Ramos (cell line): ENCODE data around the gene UBE2D2.

ENCODE experiments used
- in situ Hi-C: fragments of 300-500 bp; cut with MboI; formaldehyde crosslinking; loops from one replicate; pipeline ENCODE4 v1.14.3; 2022; ENCODE audit warnings: low sequenced_read_pairs; ENCODE audit not compliant: unreplicated experiment

Gene UBE2D2

DNA sequence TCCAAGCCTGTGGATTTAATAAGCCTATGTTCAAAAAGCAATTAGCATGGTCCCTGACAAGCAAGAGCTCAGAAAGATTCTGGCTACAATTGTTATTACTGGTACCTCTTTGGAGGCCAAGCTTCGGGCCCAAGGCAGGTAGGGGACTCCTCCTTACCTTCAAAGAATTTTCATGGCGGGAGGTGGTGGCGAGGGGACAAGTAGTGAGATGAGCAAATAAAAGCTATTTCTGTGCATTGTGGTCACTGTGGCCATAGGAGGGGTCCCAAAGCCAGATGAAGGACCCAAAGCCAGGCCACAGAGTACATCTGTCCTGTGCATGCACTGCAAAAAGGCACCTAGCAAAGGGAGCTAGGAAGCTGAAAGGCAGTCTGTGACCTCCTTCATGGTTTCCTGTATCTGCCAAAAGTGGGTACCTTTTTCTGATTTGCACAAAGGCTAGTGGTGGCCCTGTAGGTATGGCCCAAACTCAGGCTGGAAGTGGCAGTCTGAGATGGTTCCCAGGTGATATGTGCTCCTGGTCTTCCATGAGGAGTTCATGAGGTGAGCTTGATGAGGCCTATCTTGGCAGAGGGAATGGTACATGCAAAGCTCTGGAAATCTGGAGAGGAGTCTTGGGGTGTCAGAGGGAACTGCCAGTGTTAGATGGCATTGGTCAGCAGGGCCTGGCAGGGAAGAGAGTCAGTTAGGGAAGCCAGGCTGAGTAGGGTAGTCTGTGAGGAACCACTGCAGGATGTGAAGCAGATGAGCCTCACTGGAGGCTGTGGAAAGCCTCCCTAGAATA, 83.7 kb downstream of the UBE2D2 start:
- in situ Hi-C loops, result no loop called here

DNA sequence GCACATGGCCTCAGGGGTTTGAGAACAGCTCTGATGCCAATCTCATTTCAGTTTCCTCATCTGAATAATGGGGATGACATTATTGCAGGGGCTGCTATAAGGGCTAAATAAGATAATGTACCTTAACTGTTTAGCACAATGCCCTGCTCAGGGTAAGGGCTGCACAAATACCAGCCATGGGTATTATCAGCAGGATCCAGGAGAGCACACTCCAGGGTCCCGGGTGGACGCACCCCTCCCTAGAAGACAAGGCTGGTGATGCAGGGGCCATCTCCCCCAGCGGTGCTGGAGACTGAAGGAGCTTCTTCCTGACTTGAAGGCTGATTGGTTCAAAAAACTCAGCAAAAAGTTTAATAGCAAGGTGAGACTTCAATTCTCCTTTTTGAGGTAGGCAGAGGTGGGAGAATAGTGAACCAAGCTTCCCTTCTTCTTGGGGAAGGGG, 84.3 kb downstream of the UBE2D2 start:
- in situ Hi-C loops, result no loop called here

DNA sequence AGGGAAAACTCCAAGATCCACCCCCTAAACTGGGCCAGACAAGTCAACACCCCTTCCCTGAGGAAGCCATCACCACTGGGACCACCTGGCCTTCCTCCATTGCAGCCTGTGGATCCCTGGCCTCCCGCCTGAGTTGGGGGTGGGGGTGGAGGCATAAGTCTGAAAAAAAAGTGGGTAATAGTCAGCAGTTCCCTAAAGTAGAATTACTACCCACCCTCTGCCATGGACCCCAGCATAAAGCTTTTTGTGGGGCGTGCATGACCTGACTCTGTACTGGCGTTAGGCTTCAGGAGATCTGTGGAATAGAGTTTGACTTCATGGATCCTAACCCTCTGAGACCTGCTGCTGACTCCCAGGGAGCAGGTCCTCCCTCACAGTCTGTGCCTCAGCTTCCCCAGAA, 85.0 kb downstream of the UBE2D2 start:
- in situ Hi-C loops, result no loop called here

DNA sequence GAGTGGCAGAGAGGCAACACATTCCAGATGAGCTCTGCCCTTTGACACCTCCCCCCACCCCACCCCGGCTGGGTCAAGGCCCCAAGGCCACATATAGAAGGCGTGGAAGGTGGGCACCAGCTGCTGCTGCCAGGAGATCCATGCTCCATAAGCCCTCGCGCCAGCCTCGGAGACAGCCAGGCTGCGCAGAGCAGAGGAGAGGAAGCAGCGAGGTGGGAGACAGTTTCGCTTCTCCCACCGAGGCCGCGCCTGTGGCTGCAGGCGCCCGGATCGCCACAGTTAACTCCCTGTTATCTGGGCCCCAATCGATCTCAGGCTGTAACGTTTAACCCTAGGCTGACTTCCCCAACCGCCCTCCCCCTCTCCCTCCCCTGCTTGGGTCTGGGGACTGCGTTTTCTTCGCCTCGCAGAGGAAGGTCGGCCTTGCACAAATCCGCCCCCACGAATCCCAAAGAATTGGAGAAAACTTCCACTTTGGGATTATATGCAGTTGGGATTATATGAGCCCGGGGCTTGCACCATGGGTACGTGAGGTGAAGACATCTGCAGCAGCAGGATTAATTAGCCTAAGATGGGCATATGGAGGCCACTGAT, 85.9 kb downstream of the UBE2D2 start:
- in situ Hi-C loops, result no loop called here

DNA sequence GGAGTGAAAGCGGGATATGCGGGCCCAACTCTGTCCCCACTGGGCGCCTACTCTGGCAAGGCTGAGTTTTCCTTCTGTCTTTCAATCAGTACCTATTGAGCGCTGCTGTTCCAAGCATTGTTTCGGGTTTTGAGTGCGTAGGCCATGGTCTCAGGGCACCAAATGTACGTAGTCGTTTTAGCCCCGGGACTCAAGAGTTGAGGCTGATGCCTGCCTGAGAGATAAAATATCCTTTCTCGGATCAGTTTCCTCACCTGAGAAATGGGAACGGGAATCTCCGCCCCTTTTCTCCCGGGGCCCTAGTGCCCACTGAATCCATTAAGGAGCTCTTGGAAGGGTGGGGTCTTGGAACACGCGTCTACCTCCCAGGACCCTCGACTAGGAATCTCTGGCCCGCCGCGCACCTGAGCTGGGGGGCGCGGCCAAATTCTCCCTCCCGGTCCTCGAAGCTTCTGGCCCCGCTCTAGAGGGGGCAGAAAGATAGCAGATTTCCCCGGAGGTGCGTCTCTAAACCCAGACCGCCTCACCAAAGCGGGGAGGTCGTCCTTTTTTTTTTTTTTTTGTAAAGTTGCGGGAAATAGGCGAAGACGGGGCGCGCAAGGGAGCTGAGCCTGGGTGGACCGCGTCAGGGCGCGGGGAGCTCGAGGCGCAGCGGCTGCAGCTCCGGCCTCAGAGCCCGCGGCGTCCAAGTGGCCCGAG, 86.5 kb downstream of the UBE2D2 start:
- in situ Hi-C loops, result no loop called here

DNA sequence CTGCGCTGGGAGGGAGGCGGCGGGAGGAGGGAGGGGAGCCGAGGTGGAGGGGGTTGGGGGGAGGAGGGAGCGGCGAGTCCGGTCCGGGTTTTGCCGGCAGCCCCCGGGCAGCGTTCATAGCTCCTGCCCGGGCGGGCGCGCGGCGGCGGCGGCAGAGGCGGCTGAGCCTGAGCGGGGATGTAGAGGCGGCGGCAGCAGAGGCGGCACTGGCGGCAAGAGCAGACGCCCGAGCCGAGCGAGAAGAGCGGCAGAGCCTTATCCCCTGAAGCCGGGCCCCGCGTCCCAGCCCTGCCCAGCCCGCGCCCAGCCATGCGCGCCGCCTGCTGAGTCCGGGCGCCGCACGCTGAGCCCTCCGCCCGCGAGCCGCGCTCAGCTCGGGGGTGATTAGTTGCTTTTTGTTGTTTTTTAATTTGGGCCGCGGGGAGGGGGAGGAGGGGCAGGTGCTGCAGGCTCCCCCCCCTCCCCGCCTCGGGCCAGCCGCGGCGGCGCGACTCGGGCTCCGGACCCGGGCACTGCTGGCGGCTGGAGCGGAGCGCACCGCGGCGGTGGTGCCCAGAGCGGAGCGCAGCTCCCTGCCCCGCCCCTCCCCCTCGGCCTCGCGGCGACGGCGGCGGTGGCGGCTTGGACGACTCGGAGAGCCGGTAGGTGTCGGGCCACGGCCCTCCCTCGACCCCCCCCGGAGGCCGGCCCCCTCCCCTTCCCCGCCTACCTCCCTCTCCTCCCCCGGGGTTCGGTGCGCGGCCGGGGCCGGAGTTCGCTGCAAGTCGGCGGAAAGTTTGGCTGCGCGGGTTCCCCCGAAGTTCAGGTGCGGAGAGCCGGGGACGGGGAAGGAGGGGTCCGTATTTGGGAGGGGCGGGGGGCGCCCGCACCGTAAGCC, 87.3 kb downstream of the UBE2D2 start, which contains the start of gene CXXC5:
Gene CXXC5 (plus strand): TSS at position 145 of the 877 bp plus-strand sequence. CDS start 32,175 bp downstream, outside the sequence.
- in situ Hi-C loops, result no loop called here

DNA sequence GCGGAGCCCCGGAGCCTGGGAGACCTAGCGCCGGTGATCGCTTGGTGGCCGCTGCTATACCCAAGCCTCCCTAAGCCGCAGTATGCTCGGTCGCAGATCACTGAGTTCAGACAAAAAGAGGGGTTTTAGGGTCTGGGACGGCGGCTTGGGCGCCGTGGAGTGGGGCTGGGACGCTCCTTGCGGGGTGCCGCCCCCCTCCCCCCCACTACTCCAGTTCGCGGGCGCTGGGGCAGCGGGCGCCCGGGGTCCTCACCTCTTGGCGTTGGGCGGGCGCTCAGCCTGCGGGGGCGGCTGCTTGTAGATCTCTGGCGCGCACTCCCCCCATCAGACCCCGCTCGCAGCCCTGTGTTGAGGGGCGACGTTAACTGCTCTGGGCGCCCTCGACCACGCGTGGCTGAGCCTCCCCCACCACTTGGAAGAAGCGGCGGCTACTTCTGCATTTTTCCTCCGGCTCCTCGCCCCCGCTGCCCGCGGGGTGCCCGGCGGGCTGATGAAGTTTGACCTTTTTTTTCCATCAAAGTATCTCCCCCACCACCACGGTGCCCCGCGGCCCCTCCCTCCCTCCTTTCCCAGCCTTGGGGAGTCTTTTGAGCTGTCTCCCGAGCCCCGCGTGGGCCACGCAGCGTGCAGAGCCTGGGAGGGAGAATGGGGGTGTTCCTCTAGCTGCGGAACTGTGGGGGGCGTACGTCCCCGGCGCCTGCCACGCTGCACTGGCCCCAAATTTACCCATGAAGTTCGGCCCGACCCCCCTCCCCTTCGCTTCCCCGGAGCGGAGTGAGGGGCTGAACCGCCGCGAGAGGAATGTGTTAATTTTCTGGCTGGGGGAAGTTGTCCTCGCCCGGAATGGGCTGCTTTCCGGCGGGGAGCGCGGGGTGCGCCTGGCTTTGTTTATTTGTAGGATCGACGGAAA, 88.2 kb downstream of the UBE2D2 start:
- in situ Hi-C loops, result no loop called here

DNA sequence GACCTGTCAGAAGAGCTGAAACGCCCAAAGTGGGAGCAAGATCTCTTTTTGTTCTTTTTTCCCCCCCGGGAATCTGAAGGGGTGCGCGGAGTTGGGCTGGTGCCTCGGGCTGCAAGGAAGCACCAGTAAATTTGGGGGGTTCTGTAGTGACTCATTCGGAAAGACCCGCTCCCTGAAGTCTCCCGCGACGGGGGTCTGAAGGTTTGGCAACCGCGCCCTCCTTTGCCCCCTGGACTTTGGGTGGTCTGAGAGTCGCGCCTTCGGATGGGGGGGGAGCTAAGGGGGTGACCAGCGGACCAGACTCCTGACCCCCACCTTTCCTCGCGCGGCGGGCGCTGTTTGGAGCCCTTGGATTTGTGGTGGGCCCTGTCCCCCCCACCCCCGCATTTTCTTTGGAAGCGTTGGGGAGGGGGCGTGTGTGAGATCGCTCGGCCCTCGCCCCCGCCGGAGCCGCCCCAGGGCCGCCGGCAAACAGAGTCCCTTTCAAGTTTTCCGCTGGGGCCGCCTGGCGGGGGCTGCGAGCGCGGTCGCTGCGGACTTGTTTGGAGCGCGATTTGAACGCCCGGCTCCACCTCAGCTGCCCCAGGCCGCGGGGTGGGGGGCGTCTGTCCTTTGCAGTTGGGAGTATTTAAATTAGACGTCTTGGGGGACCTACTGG, 89.0 kb downstream of the UBE2D2 start:
- in situ Hi-C loops, result no loop called here

DNA sequence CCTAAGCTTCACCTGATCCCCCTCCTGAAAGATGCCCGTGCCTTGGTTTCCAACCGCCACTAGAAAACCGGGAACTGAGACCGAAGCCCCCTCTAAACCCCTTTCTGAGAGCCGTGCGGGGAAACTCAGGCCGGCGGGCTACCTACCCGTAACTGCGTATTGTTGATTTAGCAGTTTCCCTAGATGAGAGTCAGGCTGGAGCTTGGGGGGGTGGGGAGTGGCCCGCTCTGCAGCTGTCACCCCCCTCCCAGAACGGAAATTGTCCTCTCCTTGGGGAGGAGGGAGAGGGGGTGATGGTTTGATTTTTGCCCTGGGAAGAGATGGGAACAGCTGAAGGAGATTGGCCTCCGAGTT, 89.5 kb downstream of the UBE2D2 start:
- in situ Hi-C loops, result no loop called here

DNA sequence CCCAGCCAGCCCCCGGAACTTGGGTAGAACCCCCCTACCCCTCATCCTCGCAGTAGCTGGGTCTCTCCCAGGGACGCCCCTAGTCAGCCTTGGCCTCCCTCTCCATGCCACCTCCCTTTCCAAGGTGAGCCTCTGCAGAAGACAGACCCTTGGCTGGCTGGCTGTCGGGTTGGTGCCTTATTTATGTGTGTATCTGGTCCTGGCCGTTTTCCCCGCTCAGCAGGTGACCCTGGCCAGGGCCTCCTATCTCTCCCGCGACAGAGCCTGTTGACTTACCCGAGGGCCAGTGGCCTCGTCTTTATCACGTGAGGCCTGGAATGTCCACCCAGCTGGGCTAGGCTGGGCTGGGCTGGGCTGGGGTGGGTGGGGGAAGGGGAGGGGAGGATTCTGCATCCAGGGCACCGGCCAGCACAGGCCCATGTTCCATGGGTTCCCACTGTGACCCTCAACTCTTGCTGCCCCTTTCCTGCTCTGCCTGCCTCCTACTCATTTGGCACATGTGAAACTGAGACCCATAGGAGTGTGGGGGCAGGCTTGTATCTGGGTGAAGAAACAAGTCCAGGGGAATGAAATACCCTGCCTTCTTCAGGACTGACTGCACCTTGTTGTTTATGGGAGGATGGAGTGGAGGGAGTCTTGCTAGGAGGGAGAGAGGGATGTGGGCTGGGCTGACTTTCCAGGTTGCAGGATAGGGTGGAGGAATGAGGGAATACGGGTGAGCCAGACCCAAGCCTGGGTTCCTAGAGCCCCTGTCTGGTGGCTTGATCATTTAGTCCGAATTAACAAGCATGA, 90.1 kb downstream of the UBE2D2 start:
- in situ Hi-C loops, result no loop called here

DNA sequence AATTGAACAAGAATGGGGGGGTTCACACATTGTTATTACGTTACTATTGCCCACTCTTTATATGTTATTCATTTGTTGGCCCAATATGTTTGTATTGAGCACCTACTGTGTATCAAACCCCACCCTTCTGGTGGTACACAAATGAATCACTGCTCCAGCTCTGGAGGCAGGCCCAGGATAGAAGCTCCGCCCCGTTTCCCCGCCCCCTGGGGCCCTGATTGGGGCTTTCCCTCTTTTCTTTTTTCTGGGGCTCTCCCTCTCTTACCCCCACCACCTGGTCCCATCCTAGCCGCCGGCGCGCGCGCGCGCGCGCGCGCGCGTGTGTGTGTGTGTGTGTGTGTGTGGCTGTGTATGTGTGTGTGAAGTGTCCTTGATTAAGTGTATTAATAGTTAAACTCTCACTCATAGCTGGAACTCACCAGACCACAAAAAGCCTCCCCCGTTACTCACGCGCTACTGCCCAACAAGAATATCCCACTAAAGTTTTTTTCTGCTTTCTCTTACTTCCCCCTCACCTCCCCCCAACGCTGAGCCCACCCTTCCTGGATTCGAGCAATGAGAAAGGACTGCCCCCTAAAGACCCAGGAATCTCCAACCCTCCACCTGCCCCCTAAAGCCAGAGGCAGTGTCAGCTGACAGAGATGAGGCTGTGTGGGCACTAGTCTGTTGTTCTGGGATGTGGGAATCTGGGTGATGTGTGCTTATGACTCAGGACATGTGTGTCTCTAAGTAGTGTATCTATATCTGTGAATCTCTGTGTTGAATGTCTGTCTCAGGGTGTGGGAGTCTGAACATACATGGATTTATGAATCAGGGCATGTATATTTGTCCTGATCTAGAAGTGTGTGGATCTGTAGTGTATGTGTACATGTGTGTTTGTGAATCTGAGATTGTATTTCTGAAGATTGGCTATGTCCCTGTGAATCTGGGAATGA, 91.0 kb downstream of the UBE2D2 start:
- in situ Hi-C loops, result no loop called here

DNA sequence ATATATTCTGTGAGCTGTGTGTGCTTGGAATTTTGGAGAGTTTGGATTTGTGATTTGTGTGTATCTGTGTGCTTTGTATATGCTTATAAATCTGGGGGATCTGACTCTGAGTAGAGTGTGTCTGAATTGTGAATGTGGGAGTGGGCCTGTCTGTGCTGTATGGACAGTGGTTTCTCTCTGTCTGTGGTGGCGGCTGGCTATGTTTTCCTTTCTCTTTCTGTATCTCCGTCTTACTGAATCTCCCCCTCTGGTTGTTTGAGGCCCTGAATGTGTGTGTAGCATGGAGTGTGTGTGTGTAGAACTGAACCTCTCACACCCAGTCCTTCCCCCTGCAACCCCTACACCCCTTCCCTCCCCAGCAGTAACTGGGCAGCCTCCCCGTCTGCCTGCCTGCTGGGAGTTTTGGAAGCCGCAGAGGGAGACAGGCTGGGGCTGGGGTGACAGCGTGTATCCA, 91.7 kb downstream of the UBE2D2 start:
- in situ Hi-C loops, result no loop called here

DNA sequence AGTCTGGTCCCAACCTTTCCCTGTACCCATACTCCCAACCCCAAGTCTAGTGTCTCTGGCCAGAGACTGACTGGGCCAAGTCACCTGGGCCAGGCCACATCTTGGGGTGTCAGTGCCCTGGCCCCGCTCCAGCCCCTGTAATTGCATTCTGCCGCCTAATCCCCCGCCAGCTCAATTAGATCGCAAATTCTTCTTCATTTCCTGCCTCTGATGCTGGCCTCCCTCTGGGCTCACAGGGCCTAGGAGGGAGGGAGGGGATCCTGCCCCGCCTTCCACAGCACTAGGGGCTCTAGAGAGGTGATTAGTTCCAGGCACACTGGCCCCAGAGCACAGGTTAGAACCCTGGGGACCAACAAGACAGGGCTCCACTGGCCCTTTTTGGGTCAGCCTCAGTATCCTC, 92.5 kb downstream of the UBE2D2 start:
- in situ Hi-C loops, result no loop called here

DNA sequence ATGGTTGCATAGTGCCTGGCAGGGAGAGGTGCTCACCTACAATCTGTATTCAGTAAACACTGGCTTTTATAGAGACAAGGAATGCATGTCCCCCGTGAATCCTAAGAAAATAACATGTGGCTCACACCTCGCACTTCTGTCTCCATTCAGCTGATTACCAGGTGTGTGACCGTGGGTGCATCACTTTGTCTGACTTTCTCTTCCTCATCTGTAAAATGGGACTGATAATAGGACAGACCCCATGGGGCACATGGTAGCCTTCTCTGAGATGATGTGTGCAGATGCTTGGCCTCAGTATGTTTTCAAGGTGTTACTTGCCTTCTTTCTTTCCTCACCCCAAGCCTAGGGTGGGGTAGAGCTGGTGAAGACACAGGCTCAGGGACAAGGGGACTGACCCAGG, 93.3 kb downstream of the UBE2D2 start:
- in situ Hi-C loops, result no loop called here

DNA sequence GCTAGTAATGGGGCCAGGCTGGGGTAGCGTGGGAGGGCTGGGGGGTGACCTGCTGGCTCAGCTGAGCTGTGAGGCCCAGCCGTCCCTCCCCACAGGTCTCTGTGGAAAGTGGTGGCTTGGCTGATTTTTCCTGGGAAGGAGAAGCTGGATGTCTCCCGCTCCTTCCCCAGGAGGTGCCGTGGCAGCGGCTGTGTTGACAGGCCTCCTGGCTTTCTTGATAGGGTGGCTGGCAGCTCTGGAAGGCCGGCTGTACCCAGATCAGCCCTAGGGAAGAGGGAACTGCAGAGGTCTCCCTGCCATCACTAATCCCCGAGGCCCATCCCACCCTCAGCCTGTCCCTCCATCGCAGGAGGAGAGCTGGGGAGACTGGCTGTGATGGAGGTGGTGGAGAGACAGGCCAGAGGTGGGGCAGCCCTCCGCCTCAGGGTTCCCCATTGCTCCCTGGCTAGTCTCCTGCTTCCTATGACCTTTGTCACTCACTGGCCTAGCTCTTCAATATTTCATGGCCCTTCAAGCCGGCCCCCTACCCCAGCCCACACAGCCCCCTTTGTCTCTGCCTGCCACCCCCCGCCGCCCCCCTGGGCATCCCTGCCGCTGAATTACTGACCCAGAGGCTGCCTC, 93.8 kb downstream of the UBE2D2 start:
- in situ Hi-C loops, result no loop called here

DNA sequence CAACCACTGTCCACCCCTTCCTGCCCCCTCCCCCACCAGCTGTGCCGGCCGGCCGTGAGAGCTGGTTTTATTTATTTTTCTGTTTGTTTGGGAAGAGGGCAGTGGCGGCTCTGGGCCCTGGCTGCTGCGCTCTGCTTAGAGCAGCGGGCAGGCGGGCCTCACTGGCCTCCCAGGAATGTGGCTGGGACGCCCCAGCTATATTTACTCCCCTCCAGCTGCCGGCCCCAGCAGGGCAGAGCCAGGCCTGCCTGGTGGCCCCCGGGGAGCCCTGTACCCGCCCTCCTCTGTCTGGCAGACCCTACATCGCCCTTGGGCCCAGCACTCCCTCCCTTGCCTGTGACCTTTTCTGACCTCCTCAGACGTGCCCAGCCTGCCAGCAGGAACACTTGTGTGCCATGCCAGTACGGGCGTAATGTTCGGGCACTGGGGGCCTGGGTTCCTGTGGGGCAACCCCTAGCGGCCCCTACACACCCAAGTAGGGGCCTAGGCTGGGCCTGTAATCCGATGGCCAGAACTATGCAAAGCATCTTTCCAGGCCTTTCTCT, 94.7 kb downstream of the UBE2D2 start:
- in situ Hi-C loops, result no loop called here
